ENCODE measurements around the gene AGFG1. TPM values are rescaled to one million over a fixed set of nuclear protein-coding genes. Genes with fewer than 3 reads are reported as not detected.
"Not testable (repeated sequence)": the region's sequence is repeated elsewhere in the genome, so short reads cannot be mapped to it uniquely, and the experiment has no call there.

AGFG1 gene
- total RNA-seq, 1 experiment from 2014 or later, result 54.9 TPM

- in situ Hi-C loops (cut with HindIII; ENCODE audit: low sequenced_read_pairs), result no loop called here
- no peak for DNase-seq (ENCODE audit: low spot score)
Observed at GRCh38 chr2:227592694-227593387, 120.9 kb downstream of the AGFG1 start.

- no peak for DNase-seq (ENCODE audit: low spot score)
- in situ Hi-C loops (cut with HindIII; ENCODE audit: low sequenced_read_pairs), result no loop called here
Observed at GRCh38 chr2:227595797-227596196, 123.8 kb downstream of the AGFG1 start.

- no peak for DNase-seq (ENCODE audit: low spot score)
- in situ Hi-C loops (cut with HindIII; ENCODE audit: low sequenced_read_pairs), result no loop called here
Observed at GRCh38 chr2:227597036-227597435, 125.1 kb downstream of the AGFG1 start.

- in situ Hi-C loops (cut with HindIII; ENCODE audit: low sequenced_read_pairs), result no loop called here
- DNase-seq (ENCODE audit: low spot score), result no peak
Observed at GRCh38 chr2:227597998-227598397, 126.0 kb downstream of the AGFG1 start.

GRCh38 chr2:227598835-227599503, 127.0 kb downstream of the AGFG1 start, which contains the start of gene SCYGR2:
SCYGR2 (plus strand) TSS chr2:227598893; CDS start chr2:227598893, 0 bp downstream.
- DNase-seq (ENCODE audit: low spot score); in situ Hi-C loops (cut with HindIII; ENCODE audit: low sequenced_read_pairs): not testable (repeated sequence)

GRCh38 chr2:227602358-227602757, 130.4 kb downstream of the AGFG1 start:
- no peak for DNase-seq (ENCODE audit: low spot score)
- in situ Hi-C loops (cut with HindIII; ENCODE audit: low sequenced_read_pairs), result no loop called here

- DNase-seq (ENCODE audit: low spot score), result no peak
- in situ Hi-C loops (cut with HindIII; ENCODE audit: low sequenced_read_pairs), result no loop called here
Observed at GRCh38 chr2:227606476-227606875, 134.5 kb downstream of the AGFG1 start.

GRCh38 chr2:227607941-227608340, 136.0 kb downstream of the AGFG1 start:
- no peak for DNase-seq (ENCODE audit: low spot score)

GRCh38 chr2:227608561-227609338, 136.8 kb downstream of the AGFG1 start:
- in situ Hi-C loops (cut with HindIII; ENCODE audit: low sequenced_read_pairs), result no loop called here
- no peak for DNase-seq (ENCODE audit: low spot score)

More at GRCh38 chr2:227607941-227608340, 136.0 kb downstream of the AGFG1 start:
- in situ Hi-C loops (cut with HindIII; ENCODE audit: low sequenced_read_pairs), result no loop called here

- in situ Hi-C loops (cut with HindIII; ENCODE audit: low sequenced_read_pairs), result no loop called here
- DNase-seq (ENCODE audit: low spot score), result no peak
Observed at GRCh38 chr2:227610123-227610522, 138.2 kb downstream of the AGFG1 start.

Other genes starting within 250 kb of the AGFG1 start
- 116 and 185 TPM in 2 replicates for gene MFF, start 146.9 kb upstream of the AGFG1 start, total RNA-seq (2014; rRNA removed; shearing (Covaris generic))
- not detected in 2 replicates for gene TM4SF20, start 92.8 kb upstream of the AGFG1 start, total RNA-seq (2014; rRNA removed; shearing (Covaris generic))
- gene SCYGR1, start 84.2 kb upstream of the AGFG1 start, total RNA-seq (2014; rRNA removed; shearing (Covaris generic)), result not detected in 2 replicates
- gene SCYGR2, start 126.7 kb downstream of the AGFG1 start, total RNA-seq (2014; rRNA removed; shearing (Covaris generic)), result not detected in 2 replicates
- not detected in 2 replicates for gene SCYGR3, start 142.7 kb downstream of the AGFG1 start, total RNA-seq (2014; rRNA removed; shearing (Covaris generic))
- not detected in 2 replicates for gene SCYGR4, start 145.3 kb downstream of the AGFG1 start, total RNA-seq (2014; rRNA removed; shearing (Covaris generic))
- gene SCYGR5, start 194.6 kb downstream of the AGFG1 start, total RNA-seq (2014; rRNA removed; shearing (Covaris generic)), result not detected in 2 replicates
- not detected in 2 replicates for gene SLC19A3, start 245.9 kb downstream of the AGFG1 start, total RNA-seq (2014; rRNA removed; shearing (Covaris generic))

Data from G401 (cell line).